Activated CD8-positive, alpha-beta memory T cell treated with anti-CD3 and anti-CD28 coated beads, Interleukin-2, amount 50 U/mL, for 24 hours (primary cell): ENCODE data around the gene IQGAP3.
"Not testable (repeated sequence)": the region's sequence is repeated elsewhere in the genome, so short reads cannot be mapped to it uniquely, and the experiment has no call there.

Source experiments
- DNase-seq: peaks from one replicate; pipeline ENCODE4 v3.0.0-alpha.2; 2020; ENCODE audit errors: extremely low read depth

The IQGAP3 gene

GRCh38 chr1:156594190-156594589 is 21.8 kb upstream of the IQGAP3 start:
- no peak for DNase-seq

- no peak for DNase-seq
Measured at GRCh38 chr1:156593661-156593989, 21.3 kb upstream of the IQGAP3 start.

GRCh38 chr1:156592910-156593660 is 20.7 kb upstream of the IQGAP3 start:
- no peak for DNase-seq

- DNase-seq: no peak
Measured at GRCh38 chr1:156592158-156592909, 20.0 kb upstream of the IQGAP3 start.

- no peak for DNase-seq
Measured at GRCh38 chr1:156591432-156592157, 19.2 kb upstream of the IQGAP3 start, which contains the start of gene NAXE. TSS of gene NAXE (plus strand) at chr1:156591776. CDS start at chr1:156591805, 29 bp downstream.

GRCh38 chr1:156591181-156591431 is 18.7 kb upstream of the IQGAP3 start:
- no peak for DNase-seq

- no peak for DNase-seq
Measured at GRCh38 chr1:156590326-156591180, 18.2 kb upstream of the IQGAP3 start.

DNA sequence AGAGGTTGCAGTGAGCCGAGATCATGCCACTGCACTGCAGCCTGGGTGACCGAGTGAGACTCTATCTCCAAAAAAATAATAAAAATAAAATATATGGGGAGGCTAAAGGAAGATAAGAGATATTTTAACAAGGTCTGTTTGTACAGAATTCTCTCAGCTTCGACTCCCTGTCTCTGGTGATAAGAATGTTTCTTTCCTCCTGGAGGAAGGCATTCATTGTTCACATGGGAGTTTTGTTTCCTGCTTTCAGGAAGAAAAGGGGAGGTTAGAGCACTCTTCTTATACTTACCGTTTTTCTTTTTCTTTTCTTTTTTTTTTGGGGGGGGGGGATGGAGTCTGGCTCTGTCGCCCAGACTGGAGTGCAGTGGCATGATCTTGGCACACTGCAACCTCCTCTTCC is 17.2 kb upstream of the IQGAP3 start:
- no peak for DNase-seq

DNA sequence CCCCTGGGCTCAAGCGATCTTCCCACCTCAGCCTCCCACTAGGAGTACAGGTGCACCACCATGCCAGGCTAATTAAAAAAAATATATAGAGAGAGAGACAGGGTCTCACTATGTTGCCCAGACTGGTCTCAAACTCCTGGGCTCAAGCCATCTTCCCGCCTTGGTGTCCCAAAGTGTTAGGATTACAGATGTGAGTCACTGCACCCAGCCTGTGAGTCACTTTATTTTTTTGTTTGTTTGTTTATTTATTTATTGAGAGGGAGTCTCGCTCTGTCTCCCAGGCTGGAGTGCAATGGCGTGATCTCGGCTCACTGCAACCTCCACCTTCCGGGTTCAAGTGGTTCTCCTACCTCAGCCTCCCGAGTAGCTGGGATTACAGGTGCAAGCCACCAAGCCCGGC is 15.6 kb upstream of the IQGAP3 start:
- not testable (repeated sequence) for DNase-seq

DNA sequence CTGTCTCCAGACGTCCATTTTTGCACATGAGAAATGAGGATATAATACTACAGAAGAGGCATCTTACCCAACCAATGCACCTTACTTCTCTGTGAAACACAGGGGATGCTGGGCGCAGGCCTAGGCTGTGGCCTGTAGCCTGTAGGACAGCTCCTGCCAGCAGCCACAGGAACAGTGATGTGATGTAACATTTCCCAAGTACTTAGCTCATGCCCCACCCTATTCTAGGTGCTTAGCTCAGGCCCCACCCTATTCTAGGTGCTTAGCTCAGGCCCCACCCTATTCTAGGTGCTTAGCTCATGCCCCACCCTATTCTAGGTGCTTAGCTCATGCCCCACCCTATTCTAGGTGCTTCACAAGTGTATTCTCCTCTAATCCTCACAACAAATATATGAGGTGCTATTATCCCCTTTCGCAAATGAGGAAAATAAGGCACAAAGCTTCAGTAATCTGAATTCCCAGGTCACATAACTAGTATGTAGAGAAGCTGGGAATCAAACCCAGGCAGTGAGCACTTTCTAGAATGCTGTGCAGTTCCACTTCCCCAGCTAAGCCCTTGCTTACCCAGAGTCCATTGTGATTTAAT is 14.6 kb upstream of the IQGAP3 start:
- no peak for DNase-seq

DNA sequence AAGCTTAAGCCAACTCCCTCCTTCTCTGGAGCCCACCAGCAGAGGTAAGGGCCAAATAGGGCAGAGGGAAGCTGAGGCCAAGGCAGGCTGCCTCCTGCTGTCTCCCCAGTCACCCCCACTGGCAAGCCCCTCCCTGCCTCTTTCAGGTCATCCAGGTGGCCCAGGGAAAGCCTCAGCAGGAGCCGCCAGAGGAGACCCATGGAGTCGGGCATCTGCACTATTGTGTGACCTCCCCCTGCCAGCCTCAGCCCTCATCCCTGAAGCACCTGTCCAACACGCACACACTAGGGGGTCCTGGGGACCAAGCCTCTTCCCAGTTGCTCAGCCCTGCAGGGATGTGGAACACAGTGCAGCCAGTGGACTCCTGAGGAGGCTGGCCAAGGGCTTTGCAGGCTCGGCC is 14.0 kb upstream of the IQGAP3 start:
- DNase-seq: no peak

DNA sequence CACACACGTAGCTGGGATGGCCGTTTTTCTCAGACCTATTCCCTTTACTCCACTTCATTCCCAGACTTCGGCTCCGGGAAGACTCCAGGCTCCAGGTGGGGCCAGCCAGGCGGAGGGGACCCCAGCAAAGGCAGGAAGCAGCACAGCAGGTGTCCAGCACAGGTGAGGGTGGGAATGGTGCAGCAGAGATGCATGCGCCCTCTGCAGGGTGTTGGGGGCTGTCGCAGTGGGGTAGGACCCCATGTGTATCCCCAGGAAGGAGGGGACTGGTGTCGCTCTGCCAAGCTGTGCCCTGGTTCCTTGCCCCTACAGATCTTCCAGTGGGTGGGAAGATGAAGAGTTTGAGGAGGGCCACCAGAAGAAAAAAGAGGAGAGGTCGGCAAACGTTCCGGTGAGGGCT is 12.4 kb upstream of the IQGAP3 start:
- no peak for DNase-seq

DNA sequence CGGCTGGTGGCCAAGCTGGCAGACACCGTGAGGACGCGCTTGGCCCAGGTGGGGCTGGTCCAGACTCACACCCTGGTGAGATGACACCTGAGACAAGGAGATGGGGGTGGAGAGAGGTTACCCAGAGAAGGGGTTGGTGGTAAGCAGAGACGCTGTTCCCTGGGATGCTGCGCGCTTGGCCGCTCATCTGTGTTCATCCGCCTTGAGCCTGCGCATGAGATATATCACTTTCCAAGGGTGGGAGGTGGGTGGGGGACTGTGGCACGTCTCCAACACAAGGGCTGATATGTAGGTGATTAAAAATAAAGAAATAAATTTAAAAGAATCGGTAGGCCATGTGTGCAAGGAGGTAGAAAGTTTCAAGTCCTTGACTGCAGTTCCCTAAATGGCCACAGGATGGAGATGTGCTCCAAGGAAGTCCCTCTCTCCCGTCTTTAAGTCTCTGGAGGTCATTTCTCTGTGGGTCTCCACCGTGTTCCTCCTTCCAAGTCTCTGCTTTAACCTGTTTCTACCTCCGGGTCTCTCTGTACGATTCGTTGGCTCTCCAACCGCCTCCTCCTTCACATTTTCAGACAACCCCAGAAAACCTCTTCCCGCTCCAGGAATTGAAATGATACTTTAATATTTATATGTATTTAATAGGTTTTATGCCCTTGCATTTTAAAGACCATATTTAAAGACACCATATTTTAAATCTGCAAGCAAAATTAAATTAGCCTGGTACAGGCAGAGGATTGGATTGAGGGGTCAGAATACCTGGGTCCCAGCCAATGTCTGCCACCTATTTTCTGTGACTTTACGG is 11.7 kb upstream of the IQGAP3 start:
- peak; percentile 50 for DNase-seq

DNA sequence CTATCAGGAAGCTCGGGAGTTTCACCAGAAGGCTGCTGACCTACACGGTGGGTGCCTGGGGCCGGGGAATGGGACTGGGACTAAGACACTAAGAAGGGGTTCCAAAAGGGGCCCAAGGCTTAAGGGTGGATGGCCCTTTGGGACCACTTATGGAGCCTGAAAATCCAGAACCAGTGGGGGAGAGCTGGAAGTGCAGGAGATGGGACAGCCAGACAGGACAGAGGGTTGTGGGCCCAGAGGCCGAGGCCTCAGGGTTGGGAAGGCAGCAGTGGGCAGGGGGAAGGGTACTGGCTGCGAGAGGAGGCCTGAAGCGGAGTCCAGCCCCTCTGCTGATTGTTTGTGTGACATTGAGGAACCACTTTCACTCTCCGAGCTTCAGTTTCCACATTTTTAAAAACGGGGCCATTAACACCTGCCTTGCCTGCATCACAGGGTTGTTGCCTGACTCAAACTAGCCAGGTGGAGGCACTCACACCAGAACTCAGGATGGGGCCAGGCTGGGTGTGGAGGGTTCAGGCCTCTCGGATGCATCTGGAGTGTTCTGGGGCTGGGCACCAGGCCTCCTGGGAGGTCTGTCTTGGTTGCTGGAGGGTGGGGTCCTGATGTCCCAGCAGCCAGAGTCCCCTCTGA is 10.1 kb upstream of the IQGAP3 start:
- DNase-seq: no peak

GRCh38 chr1:156581661-156582387 is 9.5 kb upstream of the IQGAP3 start:
- no peak for DNase-seq

- DNase-seq: no peak
Measured at GRCh38 chr1:156579472-156579871, 7.1 kb upstream of the IQGAP3 start, which contains the start of gene TTC24. TSS of gene TTC24 (plus strand) at chr1:156579723. CDS start at chr1:156581365, 1,642 bp downstream.

- DNase-seq: no peak
Measured at GRCh38 chr1:156578055-156578454, 5.7 kb upstream of the IQGAP3 start.

DNA sequence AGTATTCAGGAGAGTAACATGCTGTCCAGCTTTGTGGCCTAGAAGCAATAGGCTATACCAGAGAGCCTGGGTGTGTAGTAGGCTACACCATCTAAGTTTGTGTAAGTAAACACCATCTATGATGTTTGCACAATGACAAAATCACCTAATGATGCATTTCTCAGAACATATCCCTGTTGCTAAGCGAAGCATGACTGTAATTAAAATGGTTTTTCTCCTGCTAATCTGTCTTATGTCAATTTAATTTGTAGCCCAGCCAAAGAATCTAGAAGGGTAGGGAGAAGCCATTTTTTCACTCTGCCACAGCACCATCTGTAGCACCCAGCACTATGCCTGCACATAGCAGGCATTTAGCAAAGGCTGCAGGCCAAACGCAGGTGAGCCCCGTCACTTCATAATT is 5.2 kb upstream of the IQGAP3 start:
- DNase-seq: no peak

DNA sequence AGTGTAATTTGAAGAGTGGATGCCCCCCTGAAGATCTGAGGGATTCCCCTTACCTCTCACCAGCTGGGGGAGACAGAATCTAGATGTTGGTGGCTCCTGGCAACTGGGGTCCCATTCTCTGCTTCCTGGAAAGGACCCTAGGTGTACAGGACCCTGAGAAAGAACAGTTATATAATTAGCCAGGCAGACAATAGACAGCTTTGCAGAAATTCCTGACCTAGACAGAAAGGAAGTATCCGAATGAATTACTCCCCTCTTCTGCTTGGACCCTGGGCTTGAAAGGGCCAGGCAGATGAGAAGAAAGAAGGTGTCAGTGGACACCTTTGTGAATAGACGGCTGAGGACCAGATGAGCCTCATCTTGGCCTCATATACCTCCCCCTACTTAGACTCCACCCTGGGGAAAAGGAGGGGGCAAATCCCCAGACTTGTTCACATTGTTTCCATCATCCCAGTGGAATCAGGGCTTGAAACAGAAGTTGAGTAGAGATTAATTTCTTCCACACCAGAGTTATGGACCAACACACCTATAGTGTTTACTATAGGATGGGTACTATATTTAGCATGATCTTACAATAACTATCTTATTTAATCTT is 1.8 kb upstream of the IQGAP3 start:
- DNase-seq: no peak
